GM13977 (cell line): Measurements from ENCODE around the gene LYRM1.
A peak's percentile ranks its signal among the peaks of the same experiment; 100 is the strongest.

Source experiments
- DNase-seq: peaks from one replicate; pipeline ENCODE4 v3.0.0; 2012; ENCODE audit warnings: low spot score
- CTCF ChIP-seq: IDR thresholded peaks from 2 replicates; pipeline ENCODE4 v1.5.1; 2012; ENCODE audit warnings: mild to moderate bottlenecking, control low read depth; ENCODE audit not compliant: insufficient read depth; ENCODE audit errors: extremely low read depth, missing control alignments
- in situ Hi-C: fragments of 300-500 bp; cut with MboI; formaldehyde crosslinking; loops from one replicate; pipeline ENCODE4 v1.12.0; 2022; ENCODE audit warnings: low sequenced_read_pairs, low pct_unique_long_range_greater_than_20kb, mixed read lengths, inconsistent platforms; ENCODE audit not compliant: unreplicated experiment

The LYRM1 gene

GRCh38 chr16:20899477-20900298, 883 bp upstream of the LYRM1 start:
- in situ Hi-C loops, result no loop called here
- TF ChIP-seq CTCF, result no peak
- DNase-seq, result peak; percentile 52

GRCh38 chr16:20901068-20901435, 481 bp downstream of the LYRM1 start:
- in situ Hi-C loops, result no loop called here
- TF ChIP-seq CTCF, result no peak
- DNase-seq, result no peak

- in situ Hi-C loops, result no loop called here
- TF ChIP-seq CTCF, result no peak
- peak; percentile 58 for DNase-seq
Measured at GRCh38 chr16:20901436-20902112, 1.0 kb downstream of the LYRM1 start.

GRCh38 chr16:20902426-20902825, 1.9 kb downstream of the LYRM1 start:
- TF ChIP-seq CTCF, result no peak
- DNase-seq, result no peak
- in situ Hi-C loops, result no loop called here

GRCh38 chr16:20903116-20903898, 2.7 kb downstream of the LYRM1 start:
- in situ Hi-C loops, result no loop called here
- DNase-seq, result no peak
- TF ChIP-seq CTCF, result no peak

- DNase-seq, result no peak
- no peak for TF ChIP-seq CTCF
- in situ Hi-C loops, result no loop called here
Measured at GRCh38 chr16:20903899-20904506, 3.4 kb downstream of the LYRM1 start.
